ENCODE results near the gene TMEM63B.
A peak's percentile ranks its signal among the peaks of the same experiment; 100 is the strongest.
"Not testable (repeated sequence)": the region's sequence is repeated elsewhere in the genome, so short reads cannot be mapped to it uniquely, and the experiment has no call there.

The TMEM63B gene

DNA sequence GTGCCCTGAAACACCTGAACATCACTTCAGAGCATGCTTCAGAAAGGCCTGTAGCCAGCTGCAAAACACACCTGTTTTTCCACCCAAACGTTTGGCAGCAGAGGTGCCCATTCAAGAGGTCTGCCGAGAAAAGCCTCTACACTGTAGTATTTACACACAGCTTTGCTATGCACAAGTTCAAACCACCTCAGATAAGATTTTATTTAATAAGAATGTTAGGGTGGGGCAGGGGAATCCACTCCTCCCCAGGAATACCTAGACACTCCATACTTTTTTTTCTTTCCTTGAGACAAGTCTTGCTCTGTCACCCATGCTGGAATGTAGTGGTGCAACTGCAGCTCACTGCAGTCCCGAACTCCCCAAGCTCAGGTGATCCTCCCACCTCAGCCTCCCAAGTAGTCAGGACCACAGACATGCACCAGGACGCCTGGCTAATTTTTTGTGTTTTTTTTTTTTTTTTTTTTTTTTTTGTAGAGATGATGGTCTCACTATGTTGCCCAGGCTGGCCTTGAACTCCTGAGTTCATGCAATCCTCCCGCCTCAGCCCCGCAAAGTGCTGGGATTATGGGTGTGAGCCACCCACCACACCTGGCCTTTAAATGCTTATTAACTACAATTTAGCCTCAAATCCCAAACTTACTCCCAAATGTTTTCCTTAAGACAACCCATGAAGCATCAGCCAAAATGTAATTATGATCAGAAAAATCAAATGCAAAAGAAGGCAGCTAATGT, 9.8 kb upstream of the TMEM63B start:
- no peak for DNase-seq (ENCODE audit: low spot score)

DNA sequence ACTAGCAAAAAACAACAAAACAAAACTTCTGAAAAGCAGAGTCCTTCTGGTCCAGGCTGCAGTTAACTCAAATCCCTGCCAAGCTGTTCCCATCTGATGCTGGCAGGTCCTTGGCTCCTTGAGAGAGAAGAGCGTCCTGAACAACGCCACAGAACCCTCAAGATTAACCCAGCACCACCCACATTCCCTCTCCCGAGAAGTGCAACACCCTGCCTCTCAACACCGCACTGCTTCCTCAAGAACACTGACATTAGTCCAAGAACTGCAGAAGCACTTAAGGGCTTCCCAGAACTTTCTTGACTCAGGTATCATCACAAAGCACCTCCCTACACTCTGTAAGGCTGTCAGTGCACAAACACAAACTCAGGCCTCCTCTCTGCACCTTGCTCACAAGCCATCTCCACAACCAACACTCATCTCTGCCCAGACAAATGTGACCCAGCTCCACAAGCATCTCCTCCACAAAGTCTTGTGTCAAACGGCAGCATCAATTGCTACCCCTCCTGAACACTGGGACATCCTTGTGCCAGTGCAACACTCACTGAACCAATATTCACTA, 7.6 kb upstream of the TMEM63B start:
- DNase-seq (ENCODE audit: low spot score), result no peak

- no peak for DNase-seq (ENCODE audit: low spot score)
Observed at GRCh38 chr6:44120692-44121443, 6.5 kb upstream of the TMEM63B start.

DNA sequence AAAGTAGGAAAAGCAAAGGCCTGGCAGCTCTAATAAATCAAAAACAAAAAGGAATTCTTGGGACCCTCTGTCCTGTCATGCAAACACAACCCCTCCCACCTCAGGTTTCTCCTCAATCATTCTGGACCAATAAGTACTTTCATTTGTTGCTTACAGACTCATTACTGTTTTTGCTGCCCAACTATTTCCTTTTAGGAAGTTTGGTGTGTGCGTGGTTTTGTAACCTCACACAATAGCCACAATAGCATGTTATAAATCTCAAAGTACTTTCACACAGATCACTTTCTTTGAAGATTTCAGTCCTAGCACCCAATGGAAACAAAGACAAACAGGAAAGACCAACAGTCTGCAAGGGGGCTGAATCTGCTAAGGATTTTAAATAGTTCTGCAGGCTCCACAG, 4.6 kb upstream of the TMEM63B start:
- no peak for DNase-seq (ENCODE audit: low spot score)

DNA sequence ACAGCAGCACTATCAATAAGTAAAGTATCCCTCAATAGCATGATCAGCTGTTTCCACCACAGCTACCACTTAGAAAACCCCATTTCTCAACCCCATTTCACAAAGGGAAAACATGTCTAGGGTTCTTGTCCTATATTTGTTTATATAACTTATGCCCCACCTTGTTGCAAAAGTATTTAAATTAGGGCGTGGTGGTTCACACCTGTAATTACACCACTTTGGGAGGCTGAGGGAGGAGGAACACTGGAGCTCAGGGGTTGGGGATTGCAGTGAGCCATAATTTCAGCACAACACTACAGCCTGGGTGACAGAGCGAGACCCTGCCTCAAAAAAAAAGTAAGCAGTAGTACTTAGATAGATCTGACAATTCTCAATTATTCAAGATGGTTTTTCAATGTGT, 3.8 kb upstream of the TMEM63B start:
- DNase-seq (ENCODE audit: low spot score), result no peak

DNA sequence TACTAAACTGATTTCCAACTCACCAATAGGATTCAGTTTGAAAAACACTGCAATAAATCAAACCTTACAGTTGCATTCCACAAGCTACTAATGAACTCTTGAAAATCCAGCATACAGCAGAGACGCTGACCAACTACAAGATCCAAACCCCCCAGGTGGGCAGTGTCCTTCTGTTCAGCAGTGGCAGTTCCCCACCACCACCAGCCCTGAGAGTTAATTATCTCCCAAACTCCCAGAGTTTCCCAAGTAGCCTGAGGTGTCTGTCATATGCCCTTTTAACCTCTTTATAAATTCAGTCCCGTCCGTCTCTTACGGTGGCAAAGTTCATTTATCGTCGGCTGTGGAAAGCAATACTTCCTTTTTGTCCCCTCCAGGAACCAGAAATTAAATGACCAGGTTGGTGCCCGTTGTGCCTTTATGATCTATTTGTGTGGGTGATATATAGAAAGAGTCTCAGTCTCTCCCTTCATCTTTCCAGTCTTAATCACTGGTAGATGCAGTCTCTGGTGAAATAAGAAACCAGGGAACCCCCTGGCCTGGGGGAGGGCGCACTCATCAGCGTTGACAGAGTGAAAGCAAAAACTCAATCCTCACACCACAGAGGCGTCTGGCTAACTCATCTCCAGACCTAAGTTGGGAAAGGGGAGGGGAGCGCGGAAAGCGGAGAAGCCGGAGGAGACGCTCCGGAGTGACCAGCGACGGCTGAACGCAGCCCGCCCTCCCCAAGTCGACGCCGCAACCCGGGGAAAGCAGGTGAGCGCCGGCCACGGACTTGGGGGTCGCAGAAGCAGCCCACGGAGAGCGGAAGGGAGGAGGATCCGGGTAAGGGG, 819 bp upstream of the TMEM63B start:
- peak; percentile 75 for DNase-seq (ENCODE audit: low spot score)

- peak; percentile 71 for DNase-seq (ENCODE audit: low spot score)
Observed at GRCh38 chr6:44128020-44128917, 915 bp downstream of the TMEM63B start.

DNA sequence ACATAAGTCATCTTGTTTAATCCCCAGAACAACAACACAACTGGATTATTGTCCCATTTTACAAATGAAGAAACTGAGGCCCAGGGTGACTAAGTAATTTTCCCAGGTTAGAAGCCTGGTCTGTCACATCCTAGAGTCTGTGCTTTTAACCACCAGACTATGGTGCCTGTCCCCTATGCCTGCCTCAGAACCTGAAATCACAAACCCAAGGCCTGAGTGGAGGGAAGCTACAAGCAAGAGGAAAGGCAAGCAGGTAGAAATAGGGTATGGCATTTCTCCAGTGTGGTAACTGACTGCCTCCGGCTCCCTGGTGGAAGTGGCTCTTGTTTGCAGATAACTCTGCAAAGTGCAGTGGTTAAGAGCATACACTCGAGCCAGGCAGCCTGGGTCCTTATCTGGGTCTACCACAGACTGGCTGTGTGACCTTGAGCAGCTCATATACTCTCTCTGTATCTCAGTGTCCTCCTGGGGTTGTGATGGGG, 2.5 kb downstream of the TMEM63B start:
- no peak for DNase-seq (ENCODE audit: low spot score)

DNA sequence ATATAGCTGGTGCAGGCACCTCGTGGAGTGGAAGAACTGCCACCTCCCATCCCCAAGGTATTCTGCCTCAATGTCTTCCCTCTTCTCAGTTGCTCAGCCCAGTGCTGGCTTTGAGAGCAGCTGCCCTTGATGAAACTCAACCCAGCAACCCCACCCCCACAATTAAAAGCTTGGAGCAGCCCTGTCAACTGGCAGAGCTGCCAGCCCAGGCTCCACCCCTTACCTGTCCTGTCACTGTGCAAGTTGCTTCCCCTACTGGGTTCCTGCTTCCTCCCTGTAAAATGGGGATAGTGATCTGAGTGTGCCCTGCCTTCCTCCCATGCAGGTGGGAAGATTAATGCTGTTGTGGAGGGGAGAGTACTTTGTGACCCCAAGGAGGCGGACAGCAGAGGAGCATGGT, 4.5 kb downstream of the TMEM63B start:
- no peak for DNase-seq (ENCODE audit: low spot score)

DNA sequence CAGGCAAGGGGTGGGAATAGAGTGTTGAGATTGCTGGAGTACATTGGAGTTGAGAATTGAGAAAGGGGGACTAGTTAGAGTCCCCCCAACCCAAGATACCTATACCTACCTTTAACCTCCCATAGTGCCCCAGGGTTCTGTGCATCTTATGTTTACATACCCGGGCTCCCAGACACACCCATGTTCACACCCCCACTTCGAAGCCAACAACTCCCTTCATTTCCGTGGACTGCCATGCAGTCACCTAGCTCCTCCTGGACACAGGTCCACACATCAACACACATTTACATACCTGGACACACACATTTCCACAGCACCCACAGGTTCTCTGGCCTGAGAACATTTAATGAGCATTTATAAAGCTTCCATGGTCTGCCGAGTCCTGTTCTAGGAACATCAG, 5.1 kb downstream of the TMEM63B start:
- no peak for DNase-seq (ENCODE audit: low spot score)

GRCh38 chr6:44133003-44133931, 5.9 kb downstream of the TMEM63B start:
- peak; percentile 74 for DNase-seq (ENCODE audit: low spot score)

GRCh38 chr6:44133981-44134711, 6.8 kb downstream of the TMEM63B start:
- DNase-seq (ENCODE audit: low spot score), result no peak

- DNase-seq (ENCODE audit: low spot score), result no peak
Observed at GRCh38 chr6:44135173-44135758, 7.9 kb downstream of the TMEM63B start.

DNA sequence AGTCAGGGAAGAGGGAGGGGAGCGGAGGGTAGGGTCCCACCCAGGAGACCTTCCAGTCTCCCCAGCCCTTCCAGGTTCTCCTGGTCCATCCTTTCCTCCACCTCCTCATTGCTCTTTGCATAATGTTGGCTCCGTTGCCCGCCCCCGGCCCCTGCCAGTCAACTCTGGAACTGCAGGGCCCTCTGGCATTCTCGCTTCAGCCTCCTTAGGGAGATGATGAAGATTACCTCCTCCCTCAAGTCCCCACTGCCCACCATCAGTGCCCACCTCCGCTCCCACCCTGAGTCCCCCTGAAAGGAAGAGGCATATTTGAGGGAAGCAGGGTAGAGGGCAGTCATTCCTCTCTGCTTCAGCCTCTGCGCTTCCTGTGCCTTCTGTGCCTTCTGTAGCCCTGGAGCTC, 8.5 kb downstream of the TMEM63B start:
- DNase-seq (ENCODE audit: low spot score), result no peak

- no peak for DNase-seq (ENCODE audit: low spot score)
Observed at GRCh38 chr6:44138717-44139350, 11.5 kb downstream of the TMEM63B start.

DNA sequence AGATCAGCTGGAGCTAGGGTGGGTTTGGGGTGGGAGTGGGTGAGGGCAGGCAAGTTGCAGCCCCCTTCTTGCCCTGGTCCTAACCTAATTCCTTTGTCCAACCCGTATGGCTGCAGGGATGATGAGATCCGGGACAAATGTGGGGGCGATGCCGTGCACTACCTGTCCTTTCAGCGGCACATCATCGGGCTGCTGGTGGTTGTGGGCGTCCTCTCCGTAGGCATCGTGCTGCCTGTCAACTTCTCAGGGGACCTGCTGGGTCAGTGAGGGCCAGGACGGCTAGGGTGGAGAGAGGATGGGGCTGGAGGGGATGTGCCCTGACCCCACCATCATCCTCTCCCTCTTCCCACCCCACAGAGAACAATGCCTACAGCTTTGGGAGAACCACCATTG, 12.0 kb downstream of the TMEM63B start:
- no peak for DNase-seq (ENCODE audit: low spot score)

DNA sequence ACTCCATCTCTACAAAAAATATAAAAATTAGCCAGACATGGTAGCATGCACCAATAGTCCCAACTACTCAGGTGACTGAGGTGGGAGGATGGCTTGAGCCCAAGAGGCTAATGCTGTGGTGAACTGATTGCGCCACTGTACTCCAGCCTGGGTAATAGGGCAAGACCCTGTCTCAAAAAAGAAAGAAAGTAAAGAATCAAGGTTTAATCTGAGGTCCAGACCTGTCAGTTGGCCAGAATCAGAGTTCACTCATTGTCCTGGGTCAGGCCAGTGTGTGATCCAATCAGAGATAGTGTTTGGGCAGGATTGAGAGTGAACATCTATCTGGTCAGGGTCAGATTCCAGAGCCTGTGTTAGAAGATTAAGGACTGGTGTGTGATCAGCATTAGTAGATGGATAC, 15.5 kb downstream of the TMEM63B start:
- DNase-seq (ENCODE audit: low spot score), result no peak

GRCh38 chr6:44143731-44144130, 16.4 kb downstream of the TMEM63B start:
- no peak for DNase-seq (ENCODE audit: low spot score)

DNA sequence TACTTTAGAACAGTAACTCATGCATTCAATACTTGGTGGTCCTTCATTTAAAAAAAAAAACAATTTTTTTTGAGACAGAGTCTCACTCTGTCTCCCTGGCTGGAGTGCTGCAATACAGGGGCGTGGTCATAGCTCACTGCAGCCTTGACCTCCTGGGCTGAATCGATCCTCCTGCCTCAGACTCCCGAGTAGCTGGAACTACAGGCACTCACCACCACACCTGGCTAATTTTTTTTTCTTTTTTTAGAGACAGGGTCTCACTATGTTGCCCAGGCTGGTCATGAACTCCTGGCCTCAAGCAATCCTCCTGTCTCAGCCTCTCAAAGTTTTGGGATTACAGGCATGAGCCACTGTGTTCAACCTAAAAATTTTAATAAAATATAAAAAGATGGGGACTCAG, 17.2 kb downstream of the TMEM63B start:
- not testable (repeated sequence) for DNase-seq (ENCODE audit: low spot score)
